ENCODE data around the gene GPHA2.

DNA sequence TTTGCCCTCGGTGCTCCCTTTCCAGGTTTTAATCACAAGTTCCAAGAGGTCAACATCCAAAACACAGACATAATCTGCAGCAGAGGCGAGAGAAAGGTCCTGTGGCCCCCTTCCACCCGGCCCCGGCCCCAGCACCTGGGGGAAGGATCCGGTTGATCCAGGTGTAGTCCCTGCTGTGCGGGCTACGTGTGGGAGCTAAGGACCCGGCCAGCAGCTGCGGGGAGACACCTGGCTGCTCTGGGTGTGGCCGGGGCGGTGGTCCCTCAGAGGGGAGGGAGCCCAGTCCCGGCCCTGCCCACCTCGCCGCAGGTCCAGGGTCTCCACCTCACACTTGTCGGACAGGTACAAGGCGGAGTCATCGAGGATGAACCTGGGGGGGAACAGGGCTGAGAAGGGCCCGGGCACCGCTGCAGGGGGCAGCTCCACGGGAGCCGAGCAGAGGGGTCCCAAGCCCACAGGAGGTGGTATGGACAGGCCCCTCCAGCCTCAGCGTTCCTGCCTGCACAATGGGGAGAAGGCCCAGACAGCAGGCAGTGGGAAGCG is 32.3 kb downstream of the GPHA2 start:
- TF ChIP-seq, protein P1, sequence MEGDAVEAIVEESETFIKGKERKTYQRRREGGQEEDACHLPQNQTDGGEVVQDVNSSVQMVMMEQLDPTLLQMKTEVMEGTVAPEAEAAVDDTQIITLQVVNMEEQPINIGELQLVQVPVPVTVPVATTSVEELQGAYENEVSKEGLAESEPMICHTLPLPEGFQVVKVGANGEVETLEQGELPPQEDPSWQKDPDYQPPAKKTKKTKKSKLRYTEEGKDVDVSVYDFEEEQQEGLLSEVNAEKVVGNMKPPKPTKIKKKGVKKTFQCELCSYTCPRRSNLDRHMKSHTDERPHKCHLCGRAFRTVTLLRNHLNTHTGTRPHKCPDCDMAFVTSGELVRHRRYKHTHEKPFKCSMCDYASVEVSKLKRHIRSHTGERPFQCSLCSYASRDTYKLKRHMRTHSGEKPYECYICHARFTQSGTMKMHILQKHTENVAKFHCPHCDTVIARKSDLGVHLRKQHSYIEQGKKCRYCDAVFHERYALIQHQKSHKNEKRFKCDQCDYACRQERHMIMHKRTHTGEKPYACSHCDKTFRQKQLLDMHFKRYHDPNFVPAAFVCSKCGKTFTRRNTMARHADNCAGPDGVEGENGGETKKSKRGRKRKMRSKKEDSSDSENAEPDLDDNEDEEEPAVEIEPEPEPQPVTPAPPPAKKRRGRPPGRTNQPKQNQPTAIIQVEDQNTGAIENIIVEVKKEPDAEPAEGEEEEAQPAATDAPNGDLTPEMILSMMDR (IDR thresholded peaks at IDR 0.05) = no peak
- no peak for TF ChIP-seq POLR2A (IDR thresholded peaks at IDR 0.05)
